Adipocyte (in vitro differentiated cells): Measurements from ENCODE around the gene ZBTB7C.
A peak's percentile ranks its signal among the peaks of the same experiment; 100 is the strongest.

Source experiments
- DNase-seq: peaks from one replicate; pipeline ENCODE4 v3.0.0-alpha.2; 2015; ENCODE audit warnings: low read depth
- H3K27me3 ChIP-seq: replicated peaks from 2 replicates; pipeline ENCODE4 v1.7.0; 2013; ENCODE audit warnings: mild to moderate bottlenecking, low read length, moderate library complexity; ENCODE audit not compliant: control insufficient read depth, insufficient read depth
- H3K36me3 ChIP-seq: 2 replicates; pipeline ENCODE4 v1.7.0; 2013; ENCODE audit warnings: low read length, mild to moderate bottlenecking, moderate library complexity; ENCODE audit not compliant: control insufficient read depth, insufficient read depth, severe bottlenecking
- H3K4me1 ChIP-seq: 2 replicates; pipeline ENCODE4 v1.7.0; 2013; ENCODE audit warnings: mild to moderate bottlenecking, low read length, moderate library complexity; ENCODE audit not compliant: control insufficient read depth, insufficient read depth
- H3K4me3 ChIP-seq: 2 replicates; pipeline ENCODE4 v1.7.0; 2013; ENCODE audit warnings: mild to moderate bottlenecking, low read length, moderate library complexity
- H3K9ac ChIP-seq: 2 replicates; pipeline ENCODE4 v1.7.0; 2013; ENCODE audit warnings: mild to moderate bottlenecking, low read length, moderate library complexity
- H3K9me3 ChIP-seq: 2 replicates; pipeline ENCODE4 v1.7.0; 2013; ENCODE audit warnings: mild to moderate bottlenecking, low read length, moderate library complexity; ENCODE audit not compliant: control insufficient read depth

Gene ZBTB7C

GRCh38 chr18:48164116-48164515 is 245.1 kb downstream of the ZBTB7C start:
- Histone ChIP-seq H3K9ac (no peak overlapping the region), H3K4me1 (peaks cover 7% of the 10 kb centered on the region), H3K27me3 (peaks cover 3% of the 10 kb centered on the region), H3K36me3 (no peaks in the 10 kb centered on the region), H3K9me3 (no peaks in the 10 kb centered on the region), H3K4me3 (no peak overlapping the region)
- no peak for DNase-seq

GRCh38 chr18:48163738-48164115 is 245.5 kb downstream of the ZBTB7C start:
- no peak for DNase-seq
- no peaks in the 10 kb centered on the region for H3K27me3 ChIP-seq
- no peaks in the 10 kb centered on the region for H3K9me3 ChIP-seq
- H3K4me1 ChIP-seq: peaks cover 7% of the 10 kb centered on the region
- no peak overlapping the region for H3K9ac ChIP-seq
- H3K36me3 ChIP-seq: no peaks in the 10 kb centered on the region
- H3K4me3 ChIP-seq: no peak overlapping the region

- Histone ChIP-seq H3K36me3 (no peaks in the 10 kb centered on the region), H3K27me3 (no peaks in the 10 kb centered on the region), H3K9me3 (no peaks in the 10 kb centered on the region), H3K4me3 (no peak overlapping the region), H3K9ac (no peak overlapping the region), H3K4me1 (peaks cover 7% of the 10 kb centered on the region)
- DNase-seq: peak; percentile 6
Measured at GRCh38 chr18:48162956-48163737, 246.0 kb downstream of the ZBTB7C start.

- Histone ChIP-seq H3K27me3 (no peaks in the 10 kb centered on the region), H3K36me3 (no peaks in the 10 kb centered on the region), H3K4me3 (peak overlapping the region; percentile 71), H3K9me3 (no peaks in the 10 kb centered on the region), H3K9ac (peak overlapping the region; percentile 76), H3K4me1 (peaks cover 7% of the 10 kb centered on the region)
- no peak for DNase-seq
Measured at GRCh38 chr18:48161911-48162698, 247.1 kb downstream of the ZBTB7C start.

- peak; percentile 87 for DNase-seq
- Histone ChIP-seq H3K4me3 (peak overlapping the region; percentile 80), H3K27me3 (no peaks in the 10 kb centered on the region), H3K4me1 (peaks cover 7% of the 10 kb centered on the region), H3K9me3 (no peaks in the 10 kb centered on the region), H3K9ac (peak overlapping the region; percentile 87), H3K36me3 (no peaks in the 10 kb centered on the region)
Measured at GRCh38 chr18:48161191-48161910, 247.8 kb downstream of the ZBTB7C start.

GRCh38 chr18:48160622-48161021 is 248.6 kb downstream of the ZBTB7C start:
- Histone ChIP-seq H3K9me3 (no peaks in the 10 kb centered on the region), H3K4me3 (no peak overlapping the region), H3K4me1 (peaks cover 7% of the 10 kb centered on the region), H3K9ac (peak overlapping the region; percentile 87), H3K36me3 (no peaks in the 10 kb centered on the region), H3K27me3 (no peaks in the 10 kb centered on the region)
- no peak for DNase-seq

DNA sequence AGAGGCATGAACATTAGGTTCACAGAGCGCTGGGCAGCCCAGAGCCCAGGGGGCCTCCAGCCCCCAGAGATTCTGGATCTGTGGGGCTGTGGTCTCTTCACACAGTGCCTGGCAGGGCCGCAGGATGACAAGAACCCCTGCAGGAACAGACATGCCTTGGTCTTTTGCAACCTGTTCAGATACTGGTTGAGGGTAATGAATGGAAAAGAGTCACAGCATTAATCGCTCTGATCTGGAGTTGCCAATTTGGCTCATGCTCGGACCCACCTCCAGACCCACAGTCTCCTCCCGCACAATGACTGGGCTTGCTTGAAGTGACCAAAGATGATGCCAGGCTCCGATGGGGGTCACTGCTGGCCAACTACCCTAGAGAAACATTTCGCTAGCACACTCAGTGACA is 249.4 kb downstream of the ZBTB7C start:
- Histone ChIP-seq H3K9ac (no peak overlapping the region), H3K27me3 (no peaks in the 10 kb centered on the region), H3K36me3 (no peaks in the 10 kb centered on the region), H3K9me3 (no peaks in the 10 kb centered on the region), H3K4me3 (no peak overlapping the region), H3K4me1 (peaks cover 9% of the 10 kb centered on the region)
- no peak for DNase-seq

DNA sequence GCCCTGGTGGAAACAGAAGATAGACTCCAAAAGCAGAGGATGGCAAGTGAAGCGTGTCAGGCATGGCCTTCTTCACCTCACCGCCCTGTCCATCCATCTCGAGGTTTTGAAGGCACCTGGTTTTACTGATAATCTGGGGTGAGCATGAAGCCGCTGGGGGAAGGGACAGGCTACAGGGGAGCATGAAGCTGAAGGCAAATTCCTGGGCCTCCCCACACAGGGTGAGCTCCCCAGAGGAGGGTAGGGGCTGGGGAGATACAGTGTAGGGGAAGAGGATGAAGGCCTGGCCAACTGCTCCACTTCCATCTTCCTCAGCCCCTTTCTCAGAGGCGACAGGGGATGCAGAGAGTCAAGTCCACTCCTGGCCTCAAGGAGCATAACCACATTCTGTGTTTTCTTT is 250.5 kb downstream of the ZBTB7C start:
- H3K4me1 ChIP-seq: peaks cover 18% of the 10 kb centered on the region
- H3K36me3 ChIP-seq: no peaks in the 10 kb centered on the region
- no peak for DNase-seq
- H3K4me3 ChIP-seq: no peak overlapping the region
- no peak overlapping the region for H3K9ac ChIP-seq
- no peaks in the 10 kb centered on the region for H3K27me3 ChIP-seq
- no peaks in the 10 kb centered on the region for H3K9me3 ChIP-seq

- H3K4me1 ChIP-seq: peaks cover 26% of the 10 kb centered on the region
- no peaks in the 10 kb centered on the region for H3K27me3 ChIP-seq
- H3K36me3 ChIP-seq: no peaks in the 10 kb centered on the region
- H3K9ac ChIP-seq: no peak overlapping the region
- no peak for DNase-seq
- H3K4me3 ChIP-seq: no peak overlapping the region
- H3K9me3 ChIP-seq: no peaks in the 10 kb centered on the region
Measured at GRCh38 chr18:48157956-48158355, 251.2 kb downstream of the ZBTB7C start.

DNA sequence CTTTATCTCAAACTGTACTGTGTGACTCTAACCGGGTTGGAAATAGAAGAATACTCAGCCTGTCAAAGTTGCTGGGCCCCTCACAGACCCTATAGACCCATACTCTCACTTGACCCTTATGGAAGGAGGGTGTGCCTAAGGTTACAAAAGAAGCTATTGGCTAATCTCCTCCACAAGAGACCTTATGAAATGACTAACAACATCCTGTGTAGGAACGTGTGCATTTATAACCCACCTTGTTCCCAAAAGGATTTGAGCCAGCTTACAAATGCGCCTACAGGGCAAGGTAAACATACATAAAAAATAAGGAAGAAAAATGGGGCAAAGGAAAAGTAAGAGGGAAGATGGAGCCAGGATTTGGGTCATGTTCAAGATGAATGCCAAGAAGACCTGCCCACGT is 253.3 kb downstream of the ZBTB7C start:
- Histone ChIP-seq H3K9ac (no peak overlapping the region), H3K27me3 (no peaks in the 10 kb centered on the region), H3K4me3 (no peak overlapping the region), H3K36me3 (no peaks in the 10 kb centered on the region), H3K4me1 (peaks cover 31% of the 10 kb centered on the region), H3K9me3 (no peaks in the 10 kb centered on the region)
- DNase-seq: no peak

DNA sequence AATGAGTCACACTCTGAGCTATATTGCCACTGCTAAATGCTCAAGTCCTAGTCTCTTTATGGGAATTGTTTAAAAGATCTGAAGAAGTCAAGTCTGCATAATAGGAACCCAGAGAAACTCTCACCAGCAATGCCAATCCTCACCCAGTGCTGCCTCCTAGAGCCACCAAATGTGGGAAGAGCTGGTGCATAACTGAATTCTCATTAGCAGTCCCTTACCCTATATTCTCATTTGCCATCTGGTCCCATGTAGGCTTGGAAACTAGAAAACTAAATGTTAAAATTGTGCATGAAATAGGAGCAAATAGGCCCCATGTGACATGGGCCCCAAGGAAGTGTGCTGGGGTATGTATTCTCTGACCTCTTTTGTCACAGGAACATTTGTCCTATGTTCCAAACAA is 254.4 kb downstream of the ZBTB7C start:
- H3K9me3 ChIP-seq: no peaks in the 10 kb centered on the region
- H3K9ac ChIP-seq: no peak overlapping the region
- H3K4me3 ChIP-seq: no peak overlapping the region
- peaks cover 28% of the 10 kb centered on the region for H3K4me1 ChIP-seq
- H3K36me3 ChIP-seq: no peaks in the 10 kb centered on the region
- no peaks in the 10 kb centered on the region for H3K27me3 ChIP-seq
- DNase-seq: no peak
